Keratinocyte (primary cell): ENCODE data around the gene PVALB.

Experiments used
- CTCF ChIP-seq, 3 experiments: IDR thresholded peaks in 1 of 3; conservative IDR thresholded peaks in 1 of 3; optimal IDR thresholded peaks in 1 of 3; 2 replicates in 2 of 3; 3 replicates in 1 of 3; pipeline versions ENCODE3 to v1.5.1; 2011; ENCODE audit warnings: low read length in 3 of 3, mild to moderate bottlenecking in 3 of 3, moderate library complexity in 2 of 3, control low read depth in 1 of 3, inconsistent platforms in 1 of 3; ENCODE audit not compliant: insufficient read depth in 2 of 3; ENCODE audit errors: extremely low read depth in 1 of 3
- EZH2 ChIP-seq: IDR thresholded peaks from one replicate; pipeline ENCODE4 v1.6.1; 2012; ENCODE audit warnings: inconsistent platforms, mild to moderate bottlenecking, low read length, moderate library complexity

DNA sequence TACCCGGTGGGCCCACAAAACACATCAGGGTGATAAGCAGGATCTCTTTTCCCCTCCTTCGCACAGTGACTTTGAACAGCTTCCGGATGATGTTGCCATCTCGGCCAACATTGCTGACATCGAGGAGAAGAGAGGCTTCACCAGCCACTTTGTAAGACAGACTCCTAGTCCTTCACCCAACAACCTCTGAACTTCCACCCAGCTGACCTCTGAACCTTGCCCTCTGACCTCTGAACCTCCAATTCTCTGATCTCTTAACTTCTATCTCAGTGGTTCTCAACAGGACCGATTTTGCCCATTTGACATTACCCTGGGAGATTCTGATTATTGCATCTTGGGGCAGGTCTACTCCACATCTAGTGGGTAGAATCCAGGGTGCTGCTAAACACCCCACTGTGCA, 47.1 kb upstream of the PVALB start:
- TF ChIP-seq CTCF (optimal IDR thresholded peaks at IDR 0.05 in 1 of 3, IDR thresholded peaks at IDR 0.05 in 1 of 3, conservative IDR thresholded peaks at IDR 0.05 in 1 of 3; ENCODE audit: extremely low read depth in 1 of 3, insufficient read depth in 2 of 3, low read length in 3 of 3) (no peak), EZH2 (no peak)
